Measurements from ENCODE around the gene IFNK.

Gene IFNK

GRCh38 chr9:27534131-27534530, 10.0 kb downstream of the IFNK start:
- no peak overlapping the region for H3K27ac ChIP-seq (replicated peaks)
- no peak overlapping the region for H3K4me3 ChIP-seq (replicated peaks; ENCODE audit: insufficient read depth, low read length)
- DNase-seq (ENCODE audit: low read depth in 1 of 2, low spot score in 1 of 2): no peak
- TF ChIP-seq SPI1 (IDR thresholded peaks at IDR 0.05; ENCODE audit: borderline replicate concordance, low read depth) (no peak), GABPA (IDR thresholded peaks at IDR 0.05; ENCODE audit: low read depth) (no peak), CTCF (IDR thresholded peaks at IDR 0.05; ENCODE audit: insufficient read depth, low read length) (no peak), REST (IDR thresholded peaks at IDR 0.05; ENCODE audit: insufficient replicate concordance, low read depth) (no peak), POLR2AphosphoS5 (IDR thresholded peaks at IDR 0.05; ENCODE audit: low read depth) (no peak)
- no peaks in the 10 kb centered on the region for H3K27me3 ChIP-seq (ENCODE audit: insufficient read depth, poor library complexity, severe bottlenecking)

GRCh38 chr9:27534658-27535209, 10.6 kb downstream of the IFNK start:
- DNase-seq (ENCODE audit: low read depth in 1 of 2, low spot score in 1 of 2): no peak
- Histone ChIP-seq H3K27me3 (ENCODE audit: insufficient read depth, poor library complexity, severe bottlenecking) (no peaks in the 10 kb centered on the region), H3K27ac (replicated peaks) (no peak overlapping the region), H3K4me3 (replicated peaks; ENCODE audit: insufficient read depth, low read length) (no peak overlapping the region)
- TF ChIP-seq POLR2AphosphoS5 (IDR thresholded peaks at IDR 0.05; ENCODE audit: low read depth): no peak
- TF ChIP-seq SPI1 (IDR thresholded peaks at IDR 0.05; ENCODE audit: borderline replicate concordance, low read depth): no peak
- no peak for TF ChIP-seq GABPA (IDR thresholded peaks at IDR 0.05; ENCODE audit: low read depth)
- TF ChIP-seq CTCF (IDR thresholded peaks at IDR 0.05; ENCODE audit: insufficient read depth, low read length): no peak
- no peak for TF ChIP-seq REST (IDR thresholded peaks at IDR 0.05; ENCODE audit: insufficient replicate concordance, low read depth)

GRCh38 chr9:27535701-27536118, 11.6 kb downstream of the IFNK start:
- DNase-seq (ENCODE audit: low read depth in 1 of 2, low spot score in 1 of 2): no peak
- Histone ChIP-seq H3K27me3 (ENCODE audit: insufficient read depth, poor library complexity, severe bottlenecking) (no peaks in the 10 kb centered on the region), H3K27ac (replicated peaks) (no peak overlapping the region), H3K4me3 (replicated peaks; ENCODE audit: insufficient read depth, low read length) (no peak overlapping the region)
- TF ChIP-seq GABPA (IDR thresholded peaks at IDR 0.05; ENCODE audit: low read depth) (no peak), SPI1 (IDR thresholded peaks at IDR 0.05; ENCODE audit: borderline replicate concordance, low read depth) (no peak), REST (IDR thresholded peaks at IDR 0.05; ENCODE audit: insufficient replicate concordance, low read depth) (no peak), POLR2AphosphoS5 (IDR thresholded peaks at IDR 0.05; ENCODE audit: low read depth) (no peak), CTCF (IDR thresholded peaks at IDR 0.05; ENCODE audit: insufficient read depth, low read length) (no peak)
